ENCODE results near the gene C19orf73.
A peak's percentile ranks its signal among the peaks of the same experiment; 100 is the strongest.
"Not testable (repeated sequence)": the region's sequence is repeated elsewhere in the genome, so short reads cannot be mapped to it uniquely, and the experiment has no call there.

C19orf73 gene

GRCh38 chr19:49148784-49149651 lies 30.1 kb upstream of the C19orf73 start:
- peak; percentile 86 for DNase-seq

- no peak for DNase-seq
Measured at GRCh38 chr19:49148044-49148682, 29.2 kb upstream of the C19orf73 start.

GRCh38 chr19:49146408-49146770 lies 27.4 kb upstream of the C19orf73 start:
- DNase-seq = peak; percentile 33

GRCh38 chr19:49145573-49146407 lies 26.8 kb upstream of the C19orf73 start:
- peak; percentile 78 for DNase-seq

- peak; percentile 88 for DNase-seq
Measured at GRCh38 chr19:49142866-49143335, 24.0 kb upstream of the C19orf73 start.

- no peak for DNase-seq
Measured at GRCh38 chr19:49141352-49141751, 22.4 kb upstream of the C19orf73 start.

GRCh38 chr19:49140951-49141350 lies 22.0 kb upstream of the C19orf73 start:
- no peak for DNase-seq

GRCh38 chr19:49136771-49137171 lies 17.8 kb upstream of the C19orf73 start:
- DNase-seq = peak; percentile 66

- DNase-seq = no peak
Measured at GRCh38 chr19:49135686-49136085, 16.7 kb upstream of the C19orf73 start.

GRCh38 chr19:49133621-49134454 lies 14.9 kb upstream of the C19orf73 start:
- DNase-seq = peak; percentile 58

- no peak for DNase-seq
Measured at GRCh38 chr19:49132974-49133609, 14.1 kb upstream of the C19orf73 start.

GRCh38 chr19:49130325-49130724 lies 11.4 kb upstream of the C19orf73 start:
- DNase-seq = no peak

- no peak for DNase-seq
Measured at GRCh38 chr19:49129238-49129583, 10.3 kb upstream of the C19orf73 start.

GRCh38 chr19:49128545-49129237 lies 9.7 kb upstream of the C19orf73 start:
- no peak for DNase-seq

- peak; percentile 92 for DNase-seq
Measured at GRCh38 chr19:49127674-49128544, 9.0 kb upstream of the C19orf73 start.

- DNase-seq = not testable (repeated sequence)
Measured at GRCh38 chr19:49127225-49127624, 8.3 kb upstream of the C19orf73 start.

- no peak for DNase-seq
Measured at GRCh38 chr19:49126575-49126974, 7.6 kb upstream of the C19orf73 start.

GRCh38 chr19:49125025-49125731 lies 6.2 kb upstream of the C19orf73 start:
- no peak for DNase-seq

GRCh38 chr19:49123285-49123684 lies 4.3 kb upstream of the C19orf73 start:
- DNase-seq = not testable (repeated sequence)

GRCh38 chr19:49121841-49122240 lies 2.9 kb upstream of the C19orf73 start:
- not testable (repeated sequence) for DNase-seq
